Stimulated activated memory B cell treated with anti-CD40 and anti-IgM and Interleukin-4, amounts not matched to agents 10 μg/mL and 1 μg/mL and 100 μg/mL, for 72 hours (primary cell): ENCODE data around the gene LIF.
"Not testable (repeated sequence)": the region's sequence is repeated elsewhere in the genome, so short reads cannot be mapped to it uniquely, and the experiment has no call there.

Source experiments
- ATAC-seq: fragments of 150-1000 bp; cut with Tn5 transposase; 2 replicates; pipeline ENCODE4 v1.10.0; 2021
- H3K27ac Mint-ChIP-seq: one replicate; pipeline ENCODE4 v1.8.0; 2022; ENCODE audit warnings: mild to moderate bottlenecking, mixed read lengths
- H3K27me3 Mint-ChIP-seq: one replicate; pipeline ENCODE4 v1.8.0; 2022; ENCODE audit warnings: mixed read lengths
- H3K36me3 Mint-ChIP-seq: one replicate; pipeline ENCODE4 v1.8.0; 2022; ENCODE audit warnings: mixed read lengths
- H3K4me1 Mint-ChIP-seq: one replicate; pipeline ENCODE4 v1.8.0; 2022; ENCODE audit warnings: mixed read lengths
- H3K4me3 Mint-ChIP-seq: one replicate; pipeline ENCODE4 v1.8.0; 2022; ENCODE audit warnings: mild to moderate bottlenecking, moderate library complexity, mixed read lengths
- H3K9me3 Mint-ChIP-seq: one replicate; pipeline ENCODE4 v1.8.0; 2022; ENCODE audit warnings: mixed read lengths

LIF gene

DNA sequence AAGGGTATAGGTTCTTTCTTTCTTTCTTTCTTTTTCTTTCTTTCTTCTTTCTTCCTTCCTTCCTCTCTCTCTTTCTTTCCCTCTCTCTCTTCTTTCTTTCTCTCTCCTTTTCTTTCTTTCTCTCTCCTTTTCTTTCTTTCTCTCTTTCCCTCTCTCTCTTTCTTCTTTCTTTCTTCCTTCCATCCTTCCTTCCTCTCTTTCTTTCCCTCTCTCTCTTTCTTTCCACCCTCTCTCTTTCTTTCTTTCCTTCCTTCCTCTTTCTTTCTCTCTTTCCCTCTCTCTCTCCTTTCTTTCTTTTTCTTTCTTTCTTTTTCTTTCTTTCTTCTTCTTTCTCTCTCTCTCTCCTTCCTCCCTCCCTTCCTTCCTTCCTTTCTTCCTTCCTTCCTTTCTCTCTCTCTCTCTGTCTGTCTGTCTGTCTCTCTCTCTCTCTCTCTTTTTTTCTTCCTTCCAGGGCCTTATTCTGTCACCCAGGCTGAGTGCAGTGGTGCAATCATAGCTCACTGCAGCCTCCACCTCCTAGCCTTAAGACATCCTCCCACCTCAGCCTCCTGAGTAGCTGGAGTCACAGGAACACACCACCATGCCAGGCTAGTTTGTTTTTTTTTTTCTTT lies 26.8 kb downstream of the LIF start:
- peak overlapping the region; percentile 17 for H3K27ac Mint-ChIP-seq
- no peaks in the 10 kb centered on the region for H3K36me3 Mint-ChIP-seq
- H3K4me1 Mint-ChIP-seq = peaks cover 35% of the 10 kb centered on the region
- no peak overlapping the region for H3K4me3 Mint-ChIP-seq
- no peak for ATAC-seq
- H3K9me3 Mint-ChIP-seq = no peaks in the 10 kb centered on the region
- peaks cover 8% of the 10 kb centered on the region for H3K27me3 Mint-ChIP-seq

DNA sequence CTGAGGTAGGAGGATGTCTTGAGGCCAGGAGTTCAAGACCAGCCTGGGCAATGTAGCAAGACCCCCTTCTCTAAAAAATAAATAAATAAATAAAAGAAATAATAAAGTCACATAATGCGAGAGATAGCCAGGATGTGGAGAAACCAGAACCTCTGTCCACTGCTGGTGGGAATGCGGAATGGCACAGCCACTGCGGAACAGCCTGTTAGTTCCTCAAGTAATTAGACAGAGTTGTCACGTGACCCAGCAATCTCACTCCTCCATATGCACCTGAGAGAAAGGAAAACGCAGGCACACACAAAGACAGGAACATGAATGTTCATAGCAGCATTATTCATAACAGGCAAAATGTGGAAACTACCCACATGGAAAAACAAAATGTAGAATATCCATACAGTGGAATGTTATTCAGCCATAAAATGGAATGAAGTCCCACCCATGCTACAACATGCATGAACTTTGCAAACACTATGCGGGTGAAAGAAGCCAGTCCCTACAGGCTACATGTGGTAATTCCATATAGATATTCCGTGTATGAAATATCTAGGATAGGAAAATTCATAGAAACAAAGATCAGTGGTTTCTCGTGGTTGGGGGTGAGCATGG lies 27.4 kb downstream of the LIF start:
- Mint-ChIP-seq H3K27me3 (peaks cover 13% of the 10 kb centered on the region), H3K36me3 (no peaks in the 10 kb centered on the region), H3K4me3 (no peak overlapping the region), H3K9me3 (no peaks in the 10 kb centered on the region), H3K4me1 (peaks cover 31% of the 10 kb centered on the region), H3K27ac (peak overlapping the region; percentile 17)
- ATAC-seq = no peak

DNA sequence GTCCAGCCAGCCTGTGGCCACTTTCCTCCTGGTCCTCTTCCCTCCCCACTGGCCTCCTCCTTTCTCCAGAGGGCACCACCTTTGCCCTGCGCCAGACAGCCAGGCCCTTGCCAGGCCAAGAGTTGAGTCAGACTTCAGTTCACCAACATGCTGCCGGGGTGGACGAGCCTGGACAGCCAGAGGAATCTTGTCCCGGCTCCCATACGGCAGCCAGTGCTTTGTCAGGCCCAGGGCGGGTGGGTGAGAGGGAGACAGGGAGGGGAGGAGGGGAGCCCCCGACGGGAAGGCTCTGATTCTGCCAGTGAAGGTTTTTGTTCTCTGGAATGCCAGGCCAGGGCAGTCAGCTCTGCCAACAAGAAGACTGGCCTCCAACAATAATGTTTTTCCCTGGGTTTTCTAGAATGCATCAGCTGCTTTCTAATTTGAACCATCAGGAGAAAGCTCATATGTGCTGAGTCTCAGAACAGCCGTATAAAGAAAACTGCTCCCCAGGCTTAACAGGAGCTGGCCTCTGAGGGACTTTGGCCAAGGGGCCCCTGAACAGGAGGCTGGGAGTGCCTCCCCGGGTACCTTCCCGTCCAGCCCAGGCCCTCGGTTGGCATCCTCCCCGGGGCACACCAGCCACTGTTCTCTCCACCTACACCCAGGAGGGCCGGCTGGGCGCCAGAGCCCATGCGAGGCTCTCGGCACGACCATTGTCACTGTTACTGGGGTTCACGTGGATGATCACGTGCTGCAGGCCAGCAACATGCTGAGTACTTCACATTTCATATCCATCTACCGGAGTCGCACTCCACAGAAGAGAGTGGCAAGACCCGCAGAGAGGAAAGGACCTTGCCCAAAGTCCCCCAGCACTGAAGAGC lies 28.6 kb downstream of the LIF start:
- Mint-ChIP-seq H3K4me1 (peaks cover 36% of the 10 kb centered on the region), H3K4me3 (no peak overlapping the region)

DNA sequence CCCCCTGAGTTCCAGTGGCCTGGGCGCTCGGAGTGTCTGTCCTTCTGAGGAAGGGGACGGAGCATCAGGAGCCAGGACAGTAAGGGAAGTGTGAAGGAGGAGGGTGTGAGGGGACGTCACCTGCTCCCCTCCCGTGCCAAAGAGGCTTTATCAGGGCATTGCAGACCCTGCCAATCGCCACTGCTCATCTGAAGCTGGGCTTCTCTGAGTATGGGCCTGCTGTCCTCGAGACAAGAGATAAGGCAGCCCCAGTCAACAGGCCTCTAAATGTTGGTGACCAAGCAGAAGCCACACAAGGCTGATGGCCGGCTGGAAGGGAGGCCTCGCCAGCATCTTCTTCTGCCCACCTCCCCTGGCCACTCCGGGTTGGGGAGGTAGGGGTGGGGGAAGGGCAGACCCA lies 29.8 kb downstream of the LIF start:
- Mint-ChIP-seq H3K36me3 (no peaks in the 10 kb centered on the region), H3K9me3 (no peaks in the 10 kb centered on the region), H3K4me1 (peaks cover 32% of the 10 kb centered on the region), H3K27me3 (peaks cover 18% of the 10 kb centered on the region), H3K27ac (no peak overlapping the region), H3K4me3 (no peak overlapping the region)
- ATAC-seq = no peak

More for the DNA sequence above, 28.6 kb downstream of the LIF start:
- Mint-ChIP-seq H3K27ac (no peak overlapping the region), H3K27me3 (peaks cover 15% of the 10 kb centered on the region), H3K36me3 (no peaks in the 10 kb centered on the region), H3K9me3 (no peaks in the 10 kb centered on the region)
- ATAC-seq = no peak

DNA sequence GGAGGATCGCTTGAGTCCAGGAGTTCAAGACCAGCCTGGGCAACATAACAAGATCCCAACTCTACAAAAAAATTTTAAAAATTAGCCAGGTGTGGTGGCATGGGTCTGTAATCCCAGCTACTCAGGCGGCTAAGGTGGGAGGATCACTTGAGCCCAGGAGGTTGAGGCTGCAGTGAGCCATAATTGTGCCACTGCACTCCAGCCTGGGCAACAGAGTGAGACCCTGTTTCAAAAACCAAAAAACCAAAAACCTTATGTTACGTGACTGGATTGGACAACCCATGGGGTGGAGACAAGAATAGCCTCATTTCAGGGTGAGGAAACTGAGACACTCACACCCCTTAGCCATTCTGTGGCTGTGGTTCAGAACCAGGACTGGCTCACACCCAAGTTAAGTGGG lies 30.3 kb downstream of the LIF start:
- H3K4me3 Mint-ChIP-seq, H3K9me3 Mint-ChIP-seq, ATAC-seq, H3K36me3 Mint-ChIP-seq, H3K27ac Mint-ChIP-seq: not testable (repeated sequence)
- peaks cover 20% of the 10 kb centered on the region for H3K27me3 Mint-ChIP-seq
- H3K4me1 Mint-ChIP-seq = peaks cover 28% of the 10 kb centered on the region

DNA sequence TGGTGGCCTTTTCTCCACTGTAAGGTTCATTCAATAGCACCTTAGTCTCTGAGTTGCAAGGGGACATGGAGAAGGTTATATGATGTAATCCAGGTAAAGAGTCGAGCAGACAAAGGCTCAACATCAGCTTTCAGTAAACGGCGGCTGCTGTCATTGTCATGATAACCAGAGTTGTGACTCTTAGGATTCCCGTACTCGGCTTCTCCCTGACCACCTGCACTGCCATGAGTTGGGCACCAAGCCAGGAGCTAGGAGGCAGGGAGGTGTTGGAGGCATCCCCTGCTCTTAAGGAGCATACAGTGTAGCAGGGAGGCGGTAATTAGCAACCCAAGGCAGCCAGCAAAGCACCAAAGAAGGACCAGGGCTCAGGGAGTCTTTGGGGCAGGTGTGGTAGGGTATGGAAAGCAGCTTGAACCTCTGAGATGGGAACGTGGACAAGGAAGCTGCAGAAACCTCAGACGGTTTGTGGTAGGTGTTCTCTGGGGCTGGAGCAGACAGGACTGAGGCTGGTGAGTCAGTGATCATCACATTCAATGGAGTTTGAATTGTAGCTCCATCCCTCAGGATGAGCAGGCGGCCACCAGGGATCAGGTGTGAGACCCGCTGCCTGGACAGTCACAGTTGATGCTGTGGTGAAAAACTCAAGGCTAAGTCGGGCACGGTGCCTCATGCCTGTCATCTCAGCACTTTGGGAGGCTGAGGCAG lies 31.7 kb downstream of the LIF start:
- Mint-ChIP-seq H3K4me1 (peaks cover 14% of the 10 kb centered on the region), H3K36me3 (no peaks in the 10 kb centered on the region), H3K27me3 (peaks cover 35% of the 10 kb centered on the region), H3K9me3 (no peaks in the 10 kb centered on the region), H3K4me3 (no peak overlapping the region), H3K27ac (no peak overlapping the region)
- no peak for ATAC-seq

DNA sequence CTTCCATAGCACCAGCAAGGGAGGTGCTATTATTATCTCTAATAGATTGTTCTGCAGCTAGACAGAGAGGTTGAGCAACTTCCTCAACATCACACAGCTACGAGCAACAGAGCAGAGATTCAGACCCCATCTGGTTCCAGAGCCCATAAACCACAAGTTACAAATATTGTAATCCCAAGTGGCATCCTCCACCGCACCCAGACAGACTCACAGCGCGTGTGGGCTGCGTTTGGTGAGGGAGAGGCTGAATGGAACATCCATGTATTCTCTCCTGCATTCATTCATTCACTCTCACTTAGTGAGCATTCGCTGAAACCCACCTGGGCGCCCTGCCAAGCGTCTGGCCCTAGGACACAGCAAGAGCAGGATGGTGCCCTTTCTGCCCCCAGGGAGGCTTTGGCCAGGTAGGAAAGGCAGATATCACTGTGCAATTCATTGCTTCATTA lies 33.5 kb downstream of the LIF start:
- Mint-ChIP-seq H3K4me3 (no peak overlapping the region), H3K4me1 (peaks cover 9% of the 10 kb centered on the region), H3K27ac (no peak overlapping the region), H3K36me3 (no peaks in the 10 kb centered on the region), H3K27me3 (peaks cover 40% of the 10 kb centered on the region), H3K9me3 (no peaks in the 10 kb centered on the region)
- no peak for ATAC-seq

DNA sequence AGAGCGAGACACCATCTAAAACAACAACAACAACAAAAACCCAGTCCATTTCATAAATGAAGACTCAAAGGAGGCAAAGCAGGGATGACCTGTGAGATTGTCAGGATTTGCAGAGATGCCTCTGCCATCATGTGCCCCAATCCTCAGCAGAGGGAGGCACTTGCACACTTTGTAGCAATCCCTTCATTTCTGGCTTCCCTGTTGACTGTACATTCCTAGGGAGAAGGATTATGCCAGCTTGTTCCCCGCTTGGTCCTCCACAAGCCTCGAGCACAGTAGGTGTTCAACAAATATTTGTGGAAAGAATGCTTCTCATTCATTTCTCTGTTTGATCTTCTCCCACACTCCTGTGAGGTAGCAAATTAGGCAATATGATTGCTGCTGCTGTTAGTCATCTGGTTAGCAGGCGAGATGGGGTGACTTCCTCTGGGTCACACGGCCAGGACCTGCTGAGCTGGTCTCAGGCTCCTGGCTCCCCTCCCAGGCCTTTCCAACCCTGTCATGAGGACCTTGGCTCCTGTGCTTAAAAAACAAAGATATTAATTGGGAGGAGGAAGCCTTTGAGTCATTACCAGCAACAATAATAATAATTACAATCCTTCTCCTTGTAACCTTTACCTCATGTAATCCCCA lies 34.1 kb downstream of the LIF start:
- Mint-ChIP-seq H3K4me3 (no peak overlapping the region), H3K4me1 (peaks cover 9% of the 10 kb centered on the region), H3K36me3 (no peaks in the 10 kb centered on the region), H3K9me3 (no peaks in the 10 kb centered on the region), H3K27me3 (peaks cover 40% of the 10 kb centered on the region), H3K27ac (no peak overlapping the region)
- no peak for ATAC-seq

DNA sequence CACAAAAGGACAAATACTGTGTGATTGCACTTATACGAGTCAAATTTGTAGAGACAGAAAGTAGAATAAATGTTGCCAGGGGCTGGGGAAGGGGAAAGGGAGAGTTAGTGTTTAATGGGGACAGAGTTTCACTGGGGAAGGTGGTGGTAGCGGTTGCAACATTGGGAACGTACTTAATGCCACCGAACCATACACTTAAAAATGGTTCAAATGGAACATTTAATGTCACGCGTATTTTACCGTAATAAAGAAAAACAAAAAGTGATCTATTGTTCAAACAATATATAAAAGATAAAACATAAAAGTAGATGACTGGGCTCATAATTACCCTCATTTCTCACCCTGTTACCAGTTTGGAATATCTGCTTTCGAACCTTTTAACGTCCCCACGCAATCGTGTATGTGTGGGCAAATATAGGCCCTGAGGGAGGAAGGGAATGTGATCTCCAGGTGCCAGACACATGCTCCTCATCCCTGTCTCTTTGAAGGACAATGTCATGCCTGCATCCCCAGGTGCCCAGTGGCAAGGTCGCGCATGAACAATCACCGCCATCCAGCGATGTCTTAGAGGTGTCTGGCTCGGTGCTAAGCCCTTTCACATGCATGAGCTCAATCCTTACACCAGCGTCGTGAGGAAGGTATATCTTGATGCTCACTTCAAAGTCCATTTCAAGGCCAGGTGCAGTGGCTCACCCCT lies 35.3 kb downstream of the LIF start:
- H3K36me3 Mint-ChIP-seq = no peaks in the 10 kb centered on the region
- H3K4me1 Mint-ChIP-seq = peaks cover 9% of the 10 kb centered on the region
- no peak for ATAC-seq
- no peaks in the 10 kb centered on the region for H3K9me3 Mint-ChIP-seq
- peaks cover 40% of the 10 kb centered on the region for H3K27me3 Mint-ChIP-seq
- no peak overlapping the region for H3K4me3 Mint-ChIP-seq
- H3K27ac Mint-ChIP-seq = no peak overlapping the region

DNA sequence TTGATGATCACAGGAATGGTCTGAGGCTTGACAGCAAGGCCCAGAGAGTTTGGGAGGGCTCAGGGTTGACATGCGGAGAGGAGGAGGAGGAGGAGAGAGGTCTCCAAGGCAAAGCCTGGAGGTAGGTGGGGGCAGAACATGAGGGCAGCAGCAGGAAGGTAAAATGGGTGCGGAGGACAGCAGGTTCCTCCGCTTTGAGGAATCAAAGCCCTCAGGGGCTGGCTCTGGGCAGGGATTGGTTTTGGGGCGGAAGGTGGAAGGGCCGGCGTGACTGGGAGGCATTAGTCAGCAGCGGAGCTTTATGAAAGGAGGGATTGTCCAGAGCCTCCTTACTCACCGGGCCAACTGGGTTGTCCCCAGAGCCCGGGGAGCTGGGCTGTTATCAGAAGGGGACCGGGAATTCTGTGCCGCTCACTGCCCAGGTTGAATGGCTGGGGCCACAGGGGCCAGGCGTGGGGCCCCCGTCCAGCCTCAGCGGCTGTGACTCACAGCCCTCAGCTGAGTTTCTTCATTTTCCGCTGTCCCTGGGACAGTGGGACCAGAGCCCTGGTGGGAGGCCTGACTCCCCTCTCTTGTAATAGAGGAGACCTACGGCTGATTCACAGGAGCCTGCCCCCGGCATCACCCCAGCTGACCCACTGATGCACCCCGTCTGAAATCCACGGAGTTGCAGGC lies 36.2 kb downstream of the LIF start:
- Mint-ChIP-seq H3K4me1 (peaks cover 9% of the 10 kb centered on the region), H3K36me3 (no peaks in the 10 kb centered on the region), H3K4me3 (no peak overlapping the region), H3K27me3 (peaks cover 40% of the 10 kb centered on the region), H3K27ac (no peak overlapping the region), H3K9me3 (no peaks in the 10 kb centered on the region)
- no peak for ATAC-seq

DNA sequence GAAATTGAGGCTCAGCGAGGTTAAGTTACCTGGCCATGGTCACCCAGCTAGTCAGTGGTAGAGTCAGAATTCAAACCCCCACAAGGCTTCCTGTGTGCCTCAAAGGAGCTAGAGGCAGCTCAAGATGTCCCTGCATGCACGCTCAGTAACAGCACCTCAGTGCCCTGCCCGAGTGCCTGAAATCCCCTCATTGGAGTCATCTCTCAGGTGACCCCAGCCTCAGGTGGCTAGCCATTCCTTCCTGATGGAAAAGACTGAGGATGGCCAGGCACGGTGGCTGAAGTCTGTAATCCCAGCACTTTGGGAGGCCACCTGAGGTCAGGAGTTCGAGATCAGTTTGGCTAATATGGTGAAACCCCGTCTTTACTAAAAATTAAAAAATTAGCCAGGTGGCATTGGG lies 36.9 kb downstream of the LIF start:
- ATAC-seq = no peak
- no peak overlapping the region for H3K27ac Mint-ChIP-seq
- no peaks in the 10 kb centered on the region for H3K9me3 Mint-ChIP-seq
- H3K4me3 Mint-ChIP-seq = no peak overlapping the region
- no peaks in the 10 kb centered on the region for H3K36me3 Mint-ChIP-seq
- peaks cover 9% of the 10 kb centered on the region for H3K4me1 Mint-ChIP-seq
- peaks cover 36% of the 10 kb centered on the region for H3K27me3 Mint-ChIP-seq

DNA sequence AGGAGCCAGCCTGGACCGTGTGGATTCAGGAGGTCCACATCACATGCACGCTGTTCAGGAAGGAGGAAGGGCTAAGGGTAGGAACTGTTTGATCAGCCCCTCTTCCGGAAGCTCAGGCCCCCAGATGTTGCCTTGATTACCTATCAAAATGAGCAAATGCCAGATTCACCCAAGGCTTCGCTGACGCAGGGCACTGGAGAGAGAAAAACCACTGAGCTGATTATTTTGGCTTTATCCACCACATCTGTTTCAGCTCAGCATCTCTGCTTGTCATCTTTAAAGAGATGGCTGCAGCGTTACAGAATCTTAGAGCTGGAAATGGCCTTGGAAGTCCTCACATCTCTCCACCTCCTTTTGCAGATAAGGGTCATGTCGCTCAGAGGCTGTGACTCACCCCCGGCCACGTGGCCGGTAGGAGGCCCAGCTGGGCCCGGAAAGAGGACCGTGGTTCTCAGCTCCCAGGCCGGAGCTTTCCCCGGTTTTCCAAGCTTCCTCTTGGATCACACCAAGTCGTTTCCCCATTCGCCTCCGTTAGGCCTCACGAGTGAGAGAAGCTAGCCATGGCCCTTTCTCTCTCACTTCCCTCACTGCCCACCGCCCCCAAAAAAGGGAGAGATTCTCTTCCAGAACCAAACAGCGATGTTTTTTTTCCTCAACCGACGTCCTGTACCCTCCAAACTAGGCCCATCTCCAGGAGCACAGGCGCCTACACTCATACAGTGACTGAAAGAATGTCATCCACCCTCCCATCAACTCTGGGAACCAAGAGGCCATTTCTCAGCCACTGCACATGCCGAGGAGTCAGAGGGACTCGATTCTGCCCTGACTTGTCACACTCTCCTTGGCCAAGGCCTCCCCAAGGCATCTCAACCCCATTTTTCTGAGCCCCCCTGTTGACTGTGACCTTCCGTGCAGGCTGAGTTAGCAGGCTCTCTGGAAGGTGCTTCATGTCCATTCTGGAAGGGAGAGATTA lies 37.6 kb downstream of the LIF start:
- peaks cover 9% of the 10 kb centered on the region for H3K4me1 Mint-ChIP-seq
- no peak overlapping the region for H3K27ac Mint-ChIP-seq
- H3K27me3 Mint-ChIP-seq = peaks cover 33% of the 10 kb centered on the region
- H3K9me3 Mint-ChIP-seq = no peaks in the 10 kb centered on the region
- no peaks in the 10 kb centered on the region for H3K36me3 Mint-ChIP-seq
- no peak overlapping the region for H3K4me3 Mint-ChIP-seq
- no peak for ATAC-seq

DNA sequence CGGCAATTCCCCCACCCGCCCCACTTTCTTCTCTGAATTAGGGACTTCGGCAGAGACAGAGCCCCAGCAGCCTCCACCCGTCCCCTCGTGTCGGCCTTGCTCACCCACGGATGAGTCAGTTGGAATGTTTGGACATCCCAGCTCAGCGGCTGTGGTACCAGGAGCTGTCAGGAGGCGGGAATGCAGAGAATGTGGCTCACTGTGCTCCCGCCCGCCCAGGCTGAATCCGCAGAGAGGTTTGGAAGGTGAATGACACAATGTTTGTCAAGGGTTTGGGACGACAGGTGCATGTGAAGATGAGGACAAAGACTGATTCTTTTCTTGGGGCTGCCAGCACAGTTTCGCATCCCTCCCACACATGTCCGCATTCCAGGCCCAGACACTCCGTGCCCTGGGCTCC lies 39.6 kb downstream of the LIF start:
- no peaks in the 10 kb centered on the region for H3K36me3 Mint-ChIP-seq
- H3K4me1 Mint-ChIP-seq = no peaks in the 10 kb centered on the region
- H3K9me3 Mint-ChIP-seq = no peaks in the 10 kb centered on the region
- ATAC-seq = no peak
- no peak overlapping the region for H3K4me3 Mint-ChIP-seq
- H3K27me3 Mint-ChIP-seq = peaks cover 21% of the 10 kb centered on the region
- H3K27ac Mint-ChIP-seq = no peak overlapping the region
